ENCODE results near the gene TTLL9.

DNA sequence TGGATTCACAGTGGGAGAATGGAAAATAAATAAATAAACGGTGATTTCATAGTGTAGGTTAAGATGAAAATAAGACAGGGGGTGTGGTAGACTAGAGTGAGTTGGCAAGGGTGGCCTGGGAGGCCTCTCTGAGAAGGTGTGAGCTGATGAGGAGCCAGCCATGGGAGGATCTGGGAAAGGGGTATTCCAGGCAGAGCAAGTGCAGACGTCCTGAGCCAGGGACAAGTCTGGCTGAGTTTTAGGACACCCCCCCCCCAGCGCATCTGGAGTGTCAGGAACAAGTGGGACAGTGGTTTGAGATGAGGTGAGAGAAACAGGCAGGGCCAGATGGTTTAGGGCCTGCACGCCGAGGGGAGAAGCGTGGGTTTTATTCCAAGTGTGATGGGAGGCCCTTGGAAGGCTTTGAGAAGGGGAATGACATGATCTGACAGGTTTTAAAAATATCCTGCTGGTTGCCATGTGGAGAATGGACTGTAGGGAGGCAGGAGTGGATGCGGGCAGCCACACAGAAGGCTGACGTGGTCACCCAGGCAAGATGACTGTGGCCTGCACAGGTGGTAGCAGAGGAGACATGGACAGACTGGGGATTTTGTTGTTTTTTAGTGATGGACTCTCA lies 118.7 kb downstream of the TTLL9 start:
- TF ChIP-seq, protein P1, sequence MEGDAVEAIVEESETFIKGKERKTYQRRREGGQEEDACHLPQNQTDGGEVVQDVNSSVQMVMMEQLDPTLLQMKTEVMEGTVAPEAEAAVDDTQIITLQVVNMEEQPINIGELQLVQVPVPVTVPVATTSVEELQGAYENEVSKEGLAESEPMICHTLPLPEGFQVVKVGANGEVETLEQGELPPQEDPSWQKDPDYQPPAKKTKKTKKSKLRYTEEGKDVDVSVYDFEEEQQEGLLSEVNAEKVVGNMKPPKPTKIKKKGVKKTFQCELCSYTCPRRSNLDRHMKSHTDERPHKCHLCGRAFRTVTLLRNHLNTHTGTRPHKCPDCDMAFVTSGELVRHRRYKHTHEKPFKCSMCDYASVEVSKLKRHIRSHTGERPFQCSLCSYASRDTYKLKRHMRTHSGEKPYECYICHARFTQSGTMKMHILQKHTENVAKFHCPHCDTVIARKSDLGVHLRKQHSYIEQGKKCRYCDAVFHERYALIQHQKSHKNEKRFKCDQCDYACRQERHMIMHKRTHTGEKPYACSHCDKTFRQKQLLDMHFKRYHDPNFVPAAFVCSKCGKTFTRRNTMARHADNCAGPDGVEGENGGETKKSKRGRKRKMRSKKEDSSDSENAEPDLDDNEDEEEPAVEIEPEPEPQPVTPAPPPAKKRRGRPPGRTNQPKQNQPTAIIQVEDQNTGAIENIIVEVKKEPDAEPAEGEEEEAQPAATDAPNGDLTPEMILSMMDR (IDR thresholded peaks at IDR 0.05): no peak
- TF ChIP-seq SIN3A (IDR thresholded peaks at IDR 0.05; ENCODE audit: borderline replicate concordance, insufficient read depth, low read depth, low read length) (no peak), POLR2AphosphoS5 (IDR thresholded peaks at IDR 0.05; ENCODE audit: low read depth, low read length) (no peak), TCF7L2 (IDR thresholded peaks at IDR 0.05; ENCODE audit: low read depth, low read length) (no peak)
- TF ChIP-seq, protein P2, sequence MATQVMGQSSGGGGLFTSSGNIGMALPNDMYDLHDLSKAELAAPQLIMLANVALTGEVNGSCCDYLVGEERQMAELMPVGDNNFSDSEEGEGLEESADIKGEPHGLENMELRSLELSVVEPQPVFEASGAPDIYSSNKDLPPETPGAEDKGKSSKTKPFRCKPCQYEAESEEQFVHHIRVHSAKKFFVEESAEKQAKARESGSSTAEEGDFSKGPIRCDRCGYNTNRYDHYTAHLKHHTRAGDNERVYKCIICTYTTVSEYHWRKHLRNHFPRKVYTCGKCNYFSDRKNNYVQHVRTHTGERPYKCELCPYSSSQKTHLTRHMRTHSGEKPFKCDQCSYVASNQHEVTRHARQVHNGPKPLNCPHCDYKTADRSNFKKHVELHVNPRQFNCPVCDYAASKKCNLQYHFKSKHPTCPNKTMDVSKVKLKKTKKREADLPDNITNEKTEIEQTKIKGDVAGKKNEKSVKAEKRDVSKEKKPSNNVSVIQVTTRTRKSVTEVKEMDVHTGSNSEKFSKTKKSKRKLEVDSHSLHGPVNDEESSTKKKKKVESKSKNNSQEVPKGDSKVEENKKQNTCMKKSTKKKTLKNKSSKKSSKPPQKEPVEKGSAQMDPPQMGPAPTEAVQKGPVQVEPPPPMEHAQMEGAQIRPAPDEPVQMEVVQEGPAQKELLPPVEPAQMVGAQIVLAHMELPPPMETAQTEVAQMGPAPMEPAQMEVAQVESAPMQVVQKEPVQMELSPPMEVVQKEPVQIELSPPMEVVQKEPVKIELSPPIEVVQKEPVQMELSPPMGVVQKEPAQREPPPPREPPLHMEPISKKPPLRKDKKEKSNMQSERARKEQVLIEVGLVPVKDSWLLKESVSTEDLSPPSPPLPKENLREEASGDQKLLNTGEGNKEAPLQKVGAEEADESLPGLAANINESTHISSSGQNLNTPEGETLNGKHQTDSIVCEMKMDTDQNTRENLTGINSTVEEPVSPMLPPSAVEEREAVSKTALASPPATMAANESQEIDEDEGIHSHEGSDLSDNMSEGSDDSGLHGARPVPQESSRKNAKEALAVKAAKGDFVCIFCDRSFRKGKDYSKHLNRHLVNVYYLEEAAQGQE (IDR thresholded peaks at IDR 0.05; ENCODE audit: insufficient read depth in 1 of 2, low read depth in 2 of 2, low read length in 1 of 2): no peak

All from Panc1 (cell line).